Endothelial cell of umbilical vein (primary cell): ENCODE results near the gene RGS4. TPM values are rescaled to one million over a fixed set of nuclear protein-coding genes. Genes with fewer than 3 reads are reported as not detected.

ENCODE experiments used
- BruUV-seq: library from RNA; stranded (reverse); fragments of 400-500 nt; replicated peaks from 2 replicates; lab custom pipeline; 2021; lab: Mats Ljungman, UMichigan
- CTCF ChIA-PET: fragments of 300-600, 350-600 bp; sonication (Branson Sonifier 250); formaldehyde crosslinking; loops from one replicate; lab custom pipeline; 2021; ENCODE audit warnings: antibody characterized with exemption, inconsistent platforms; lab: Charles Lee
- POLR2A ChIA-PET: fragments of 300-600, 350-600 bp; sonication (Branson Sonifier 250); formaldehyde crosslinking; loops from one replicate; lab custom pipeline; 2021; ENCODE audit warnings: antibody characterized with exemption, inconsistent platforms; lab: Charles Lee
- DNase-seq: peaks from one replicate; pipeline ENCODE4 v3.0.0-alpha.2; 2011; ENCODE audit warnings: low read depth, low spot score
- FAIRE-seq: peaks from 2 replicates; lab custom pipeline; 2011; peaks lifted over from hg19 to GRCh38; lab: Jason Lieb, UNC
- H2AFZ ChIP-seq: 2 replicates; pipeline ENCODE4 v1.6.0; 2012; ENCODE audit warnings: low read depth, low read length, control low read depth, inconsistent platforms
- H3K27ac ChIP-seq: 2 replicates; pipeline ENCODE4 v1.5.1; 2011; ENCODE audit warnings: low read depth, mild to moderate bottlenecking, control low read depth, low read length, moderate library complexity; ENCODE audit not compliant: insufficient read depth
- H3K27me3 ChIP-seq, 2 experiments: 2 replicates each; pipeline versions ENCODE4 v1.6.0 to v1.6.1; 2011; ENCODE audit warnings: low read length in 2 of 2, mixed read lengths in 1 of 2; ENCODE audit not compliant: control insufficient read depth in 2 of 2, insufficient read depth in 2 of 2
- H3K36me3 ChIP-seq, 2 experiments: 2 replicates in 1 of 2; 3 replicates in 1 of 2; pipeline ENCODE4 v1.5.1; 2011; ENCODE audit warnings: low read length in 2 of 2, mild to moderate bottlenecking in 1 of 2, moderate library complexity in 1 of 2; ENCODE audit not compliant: control insufficient read depth in 2 of 2, insufficient read depth in 2 of 2; ENCODE audit errors: extremely low read depth in 1 of 2
- H3K4me1 ChIP-seq: 3 replicates; pipeline ENCODE4 v1.5.1; 2011; ENCODE audit warnings: mild to moderate bottlenecking, low read length; ENCODE audit not compliant: control insufficient read depth, insufficient read depth; ENCODE audit errors: extremely low read depth
- H3K4me2 ChIP-seq: 2 replicates; pipeline ENCODE4 v1.6.1; 2011; ENCODE audit warnings: low read length, control low read depth, mixed read lengths; ENCODE audit not compliant: insufficient read depth
- H3K4me3 ChIP-seq, 3 experiments: fragments of 200-600 bp in 1 of 3; sonication (generic), shearing (Covaris generic) in 1 of 3; replicated peaks in 1 of 3; 2 replicates each; pipeline ENCODE4 v1.5.1; 2011 to 2016; ENCODE audit warnings: control low read depth in 3 of 3, low read length in 3 of 3, mild to moderate bottlenecking in 2 of 3, inconsistent platforms in 1 of 3, low read depth in 1 of 3, moderate library complexity in 1 of 3; ENCODE audit not compliant: insufficient read depth in 1 of 3
- H3K79me2 ChIP-seq: 2 replicates; pipeline ENCODE4 v1.6.0; 2012; ENCODE audit warnings: low read length, inconsistent platforms; ENCODE audit not compliant: control insufficient read depth, insufficient read depth
- H3K9ac ChIP-seq: replicated peaks from 2 replicates; pipeline ENCODE3; 2011; ENCODE audit warnings: low read length, control low read depth; ENCODE audit not compliant: insufficient read depth; ENCODE audit errors: extremely low read depth
- H3K9me1 ChIP-seq: replicated peaks from 3 replicates; pipeline ENCODE4 v1.6.0; 2011; ENCODE audit warnings: mild to moderate bottlenecking, low read length; ENCODE audit not compliant: control insufficient read depth, insufficient read depth; ENCODE audit errors: extremely low read depth
- H3K9me3 ChIP-seq: replicated peaks from 2 replicates; pipeline ENCODE4 v1.5.1; 2012; ENCODE audit warnings: low read length, inconsistent platforms; ENCODE audit not compliant: control insufficient read depth, insufficient read depth
- H4K20me1 ChIP-seq: replicated peaks from 2 replicates; pipeline ENCODE3; 2011; ENCODE audit warnings: mild to moderate bottlenecking, low read length; ENCODE audit not compliant: control insufficient read depth, insufficient read depth; ENCODE audit errors: extremely low read depth
- EZH2 ChIP-seq: IDR thresholded peaks from 2 replicates; pipeline ENCODE4 v1.6.1; 2012; ENCODE audit warnings: borderline replicate concordance, low read depth, mild to moderate bottlenecking, moderate library complexity, low read length, inconsistent platforms; ENCODE audit not compliant: severe bottlenecking
- FOS ChIP-seq: IDR thresholded peaks from 2 replicates; pipeline ENCODE4 v1.6.1; 2011; ENCODE audit warnings: mild to moderate bottlenecking, low read length, moderate library complexity, borderline replicate concordance; ENCODE audit not compliant: insufficient read depth
- GATA2 ChIP-seq: IDR thresholded peaks from 2 replicates; pipeline ENCODE4 v1.7.0; 2011; ENCODE audit warnings: low read depth, mild to moderate bottlenecking, moderate library complexity, mixed read lengths, low read length; ENCODE audit not compliant: insufficient read length, insufficient read depth
- JUN ChIP-seq: IDR thresholded peaks from 2 replicates; pipeline ENCODE4 v1.6.1; 2011; ENCODE audit warnings: borderline replicate concordance, low read depth; ENCODE audit not compliant: insufficient read length, insufficient read depth
- MYC ChIP-seq: IDR thresholded peaks from one replicate; pipeline ENCODE4 v1.6.1; 2011; ENCODE audit warnings: mild to moderate bottlenecking, low read depth, low read length
- POLR2A ChIP-seq: IDR thresholded peaks from 2 replicates; pipeline ENCODE4 v1.6.1; 2012; ENCODE audit warnings: low read depth, mild to moderate bottlenecking, control low read depth, low read length
- POLR2AphosphoS5 ChIP-seq: IDR thresholded peaks from 2 replicates; pipeline ENCODE4 v1.6.1; 2012; ENCODE audit warnings: low read depth, mild to moderate bottlenecking, control low read depth, low read length, moderate library complexity; ENCODE audit not compliant: insufficient read depth
- dilution Hi-C: fragments of 300-500 bp; cut with MboI; formaldehyde crosslinking; loops from one replicate; pipeline ENCODE4 v1.15.0; 2019; ENCODE audit warnings: low sequenced_read_pairs; ENCODE audit not compliant: extremely low pct_ligation_motif_present
- intact Hi-C: fragments of 100-400 bp; cut with micrococcal nuclease; formaldehyde crosslinking; loops from one replicate; pipeline ENCODE4 v1.10.0; 2022
- polyA plus RNA-seq, 4 experiments: library from polyadenylated mRNA; depleted of rRNA in 3 of 4; stranded (reverse) in 3 of 4; unstranded in 1 of 4; fragments of >200 nt; gene quantifications; 2 replicates each; pipeline versions ENCODE4 v1.2.1 to v1.2.3, GENCODE V29; 2011 to 2012; ENCODE audit warnings: missing spikeins in 1 of 4
- total RNA-seq: library from RNA; stranded (reverse); gene quantifications from 2 replicates; pipeline ENCODE4 v1.2.3, GENCODE V29; 2021
- TF ChIP-seq, protein P1 (sequence below): IDR thresholded peaks from 2 replicates; pipeline ENCODE4 v1.6.1; 2011; ENCODE audit not compliant: insufficient read depth, insufficient read length
- TF ChIP-seq, protein P2 (sequence below), 2 donors: IDR thresholded peaks; 1 replicate in 1 of 2; 2 replicates in 1 of 2; pipeline ENCODE4 v1.5.1; 2011; ENCODE audit warnings: low read length in 2 of 2, mild to moderate bottlenecking in 2 of 2, moderate library complexity in 2 of 2, control low read depth in 1 of 2, inconsistent platforms in 1 of 2, low read depth in 1 of 2; ENCODE audit not compliant: insufficient read depth in 1 of 2; ENCODE audit errors: extremely low read depth in 1 of 2

Gene RGS4
- total and polyA plus RNA-seq, 2 donors (not counting 3 experiments of a cell fraction or from before 2014, with no cell fraction given): 14.6 to 59.3 TPM

- H3K9me1 ChIP-seq: no peaks in the 10 kb centered on the region
- dilution Hi-C loops: no loop called here
- intact Hi-C loops: no loop called here
- POLR2A ChIA-PET: no interaction called here
- no peaks in the 10 kb centered on the region for H3K27me3 ChIP-seq
- H3K9ac ChIP-seq: no peak overlapping the region
- H3K27ac ChIP-seq: no peak overlapping the region
- BruUV-seq: no TSS peak
- H3K4me2 ChIP-seq: no peak overlapping the region
- H3K9me3 ChIP-seq: no peaks in the 10 kb centered on the region
- H2AFZ ChIP-seq: no peak overlapping the region
- no peak overlapping the region for H3K4me3 ChIP-seq
- TF ChIP-seq POLR2A (no peak), EZH2 (no peak), FOS (no peak), GATA2 (no peak), JUN (no peak), MYC (no peak), POLR2AphosphoS5 (no peak)
- TF ChIP-seq, protein P1, sequence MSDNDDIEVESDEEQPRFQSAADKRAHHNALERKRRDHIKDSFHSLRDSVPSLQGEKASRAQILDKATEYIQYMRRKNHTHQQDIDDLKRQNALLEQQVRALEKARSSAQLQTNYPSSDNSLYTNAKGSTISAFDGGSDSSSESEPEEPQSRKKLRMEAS: no peak
- TF ChIP-seq, protein P2, sequence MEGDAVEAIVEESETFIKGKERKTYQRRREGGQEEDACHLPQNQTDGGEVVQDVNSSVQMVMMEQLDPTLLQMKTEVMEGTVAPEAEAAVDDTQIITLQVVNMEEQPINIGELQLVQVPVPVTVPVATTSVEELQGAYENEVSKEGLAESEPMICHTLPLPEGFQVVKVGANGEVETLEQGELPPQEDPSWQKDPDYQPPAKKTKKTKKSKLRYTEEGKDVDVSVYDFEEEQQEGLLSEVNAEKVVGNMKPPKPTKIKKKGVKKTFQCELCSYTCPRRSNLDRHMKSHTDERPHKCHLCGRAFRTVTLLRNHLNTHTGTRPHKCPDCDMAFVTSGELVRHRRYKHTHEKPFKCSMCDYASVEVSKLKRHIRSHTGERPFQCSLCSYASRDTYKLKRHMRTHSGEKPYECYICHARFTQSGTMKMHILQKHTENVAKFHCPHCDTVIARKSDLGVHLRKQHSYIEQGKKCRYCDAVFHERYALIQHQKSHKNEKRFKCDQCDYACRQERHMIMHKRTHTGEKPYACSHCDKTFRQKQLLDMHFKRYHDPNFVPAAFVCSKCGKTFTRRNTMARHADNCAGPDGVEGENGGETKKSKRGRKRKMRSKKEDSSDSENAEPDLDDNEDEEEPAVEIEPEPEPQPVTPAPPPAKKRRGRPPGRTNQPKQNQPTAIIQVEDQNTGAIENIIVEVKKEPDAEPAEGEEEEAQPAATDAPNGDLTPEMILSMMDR (IDR thresholded peaks at IDR 0.05; ENCODE audit: extremely low read depth in 1 of 2, insufficient read depth in 1 of 2, low read depth in 1 of 2, low read length in 2 of 2): no peak
- no peaks in the 10 kb centered on the region for H3K36me3 ChIP-seq
- CTCF ChIA-PET: interaction anchor here (1.3 kb wide), 1 partner anchor 10 kb away, joined by 3 read pairs; no protein-coding TSS in a partner anchor
- FAIRE-seq (no peak), DNase-seq (no peak)
- no peaks in the 10 kb centered on the region for H3K4me1 ChIP-seq
- H4K20me1 ChIP-seq: no peaks in the 10 kb centered on the region
- no peaks in the 10 kb centered on the region for H3K79me2 ChIP-seq
Measured at GRCh38 chr1:163046071-163046470, 23.1 kb upstream of the RGS4 start.
